NCI-H1930 (cell line): Measurements from ENCODE around the gene MYT1.
"Not testable (repeated sequence)": the region's sequence is repeated elsewhere in the genome, so short reads cannot be mapped to it uniquely, and the experiment has no call there.

ENCODE experiments used
- DNase-seq, 2 experiments: peaks; one replicate each; lab custom pipeline; 2025; lab: John Stamatoyannopoulos, UW

MYT1 gene

GRCh38 chr20:64229507-64230061 is 65.3 kb downstream of the MYT1 start:
- no peak for DNase-seq

GRCh38 chr20:64230461-64231145 is 66.4 kb downstream of the MYT1 start:
- DNase-seq, result no peak

- no peak for DNase-seq
Observed at GRCh38 chr20:64231621-64232550, 67.6 kb downstream of the MYT1 start.

- DNase-seq, result no peak
Observed at GRCh38 chr20:64232794-64233193, 68.5 kb downstream of the MYT1 start.

GRCh38 chr20:64233725-64234124 is 69.5 kb downstream of the MYT1 start:
- no peak for DNase-seq

GRCh38 chr20:64234291-64234791 is 70.1 kb downstream of the MYT1 start:
- DNase-seq, result no peak

GRCh38 chr20:64234921-64235565 is 70.8 kb downstream of the MYT1 start:
- DNase-seq, result not testable (repeated sequence)

- no peak for DNase-seq
Observed at GRCh38 chr20:64236137-64237088, 72.2 kb downstream of the MYT1 start.

- DNase-seq, result no peak
Observed at GRCh38 chr20:64237316-64237715, 73.1 kb downstream of the MYT1 start.

- DNase-seq, result no peak
Observed at GRCh38 chr20:64238115-64238825, 74.0 kb downstream of the MYT1 start.

GRCh38 chr20:64238851-64239387 is 74.7 kb downstream of the MYT1 start:
- DNase-seq, result no peak

- DNase-seq, result no peak
Observed at GRCh38 chr20:64239449-64240242, 75.4 kb downstream of the MYT1 start.

- DNase-seq, result no peak
Observed at GRCh38 chr20:64240243-64241015, 76.2 kb downstream of the MYT1 start.

- no peak for DNase-seq
Observed at GRCh38 chr20:64241061-64241460, 76.8 kb downstream of the MYT1 start.

- DNase-seq, result no peak
Observed at GRCh38 chr20:64242003-64242796, 77.9 kb downstream of the MYT1 start.

- DNase-seq, result no peak
Observed at GRCh38 chr20:64242797-64243475, 78.7 kb downstream of the MYT1 start.

- no peak for DNase-seq
Observed at GRCh38 chr20:64244281-64244805, 80.1 kb downstream of the MYT1 start.
